Measurements from ENCODE around the gene AFF3.
"Not testable (repeated sequence)": the region's sequence is repeated elsewhere in the genome, so short reads cannot be mapped to it uniquely, and the experiment has no call there.

AFF3 gene

GRCh38 chr2:100145893-100146656 is 3.7 kb upstream of the AFF3 start:
- no peak for DNase-seq

DNA sequence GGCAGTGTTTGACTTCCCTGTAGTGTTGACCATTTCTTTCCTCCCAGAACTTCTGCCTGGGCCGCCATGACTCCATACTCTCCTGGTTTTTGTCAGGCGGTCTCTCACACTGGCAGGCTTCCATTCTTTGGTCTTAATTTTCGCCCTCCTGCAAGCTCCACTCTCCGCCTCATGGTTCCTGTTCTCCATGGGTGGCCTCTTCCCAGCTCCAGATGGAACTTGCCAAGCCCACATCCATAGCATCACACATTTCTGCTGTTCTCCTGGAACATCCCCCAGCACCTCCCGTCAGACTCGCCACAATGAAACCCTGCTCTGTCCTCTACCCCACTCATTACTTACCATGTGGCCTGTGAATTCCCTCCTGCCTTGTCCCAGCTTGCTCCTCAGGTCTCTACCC is 896 bp upstream of the AFF3 start:
- DNase-seq, result no peak

DNA sequence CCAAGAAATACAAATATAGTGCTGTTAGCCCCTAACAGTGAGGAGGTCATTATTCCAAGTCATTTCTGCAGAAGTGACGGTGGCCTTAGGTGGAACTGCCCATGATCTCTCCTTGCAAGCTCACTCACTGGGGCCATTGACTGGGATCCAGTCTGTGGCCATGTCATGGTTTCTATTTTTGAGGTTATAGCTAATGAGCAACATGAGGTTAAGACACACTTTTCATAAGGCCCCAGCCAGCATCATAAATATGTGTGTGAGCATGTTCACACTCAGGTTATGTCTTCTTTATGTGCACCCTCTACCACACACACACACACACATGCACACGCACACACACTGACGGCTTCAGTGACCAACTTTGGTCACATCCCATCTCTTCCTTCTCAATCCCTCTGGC is 484 bp downstream of the AFF3 start:
- no peak for DNase-seq

GRCh38 chr2:100140582-100140981 is 1.8 kb downstream of the AFF3 start:
- DNase-seq, result no peak

DNA sequence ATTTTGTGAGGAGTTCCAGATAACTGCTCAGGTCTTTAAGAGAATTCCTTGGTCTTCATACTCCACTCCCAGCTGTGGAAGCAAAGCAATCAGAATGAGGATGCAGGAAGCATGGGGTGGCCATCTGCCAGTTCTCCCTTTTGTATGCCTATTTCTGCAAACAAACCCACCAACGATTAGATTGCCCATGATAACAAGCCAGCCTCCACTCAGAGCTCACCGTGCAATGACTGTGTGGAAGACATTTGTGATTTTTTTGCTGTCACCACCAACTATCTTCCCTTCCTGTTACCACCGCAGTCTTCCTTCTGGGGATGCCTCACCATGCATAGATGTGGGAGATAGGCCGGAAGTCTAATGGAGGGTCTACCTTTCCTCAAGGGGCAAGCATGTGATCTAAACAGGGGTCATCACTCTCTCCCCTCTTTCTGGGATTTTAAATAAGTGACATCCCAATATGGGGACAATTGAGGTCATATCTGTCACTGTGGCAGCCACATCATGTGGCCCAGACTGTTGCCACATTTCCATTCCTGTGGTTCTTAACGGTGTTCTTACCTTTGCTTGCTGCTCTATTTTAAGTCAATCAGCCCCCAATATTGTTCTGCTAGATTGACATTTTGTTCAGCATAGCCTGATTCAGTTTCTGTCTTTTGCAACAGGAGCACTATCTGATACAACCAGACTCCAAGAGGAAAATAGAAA is 4.4 kb downstream of the AFF3 start:
- no peak for DNase-seq

GRCh38 chr2:100137318-100137717 is 5.1 kb downstream of the AFF3 start:
- DNase-seq, result no peak

DNA sequence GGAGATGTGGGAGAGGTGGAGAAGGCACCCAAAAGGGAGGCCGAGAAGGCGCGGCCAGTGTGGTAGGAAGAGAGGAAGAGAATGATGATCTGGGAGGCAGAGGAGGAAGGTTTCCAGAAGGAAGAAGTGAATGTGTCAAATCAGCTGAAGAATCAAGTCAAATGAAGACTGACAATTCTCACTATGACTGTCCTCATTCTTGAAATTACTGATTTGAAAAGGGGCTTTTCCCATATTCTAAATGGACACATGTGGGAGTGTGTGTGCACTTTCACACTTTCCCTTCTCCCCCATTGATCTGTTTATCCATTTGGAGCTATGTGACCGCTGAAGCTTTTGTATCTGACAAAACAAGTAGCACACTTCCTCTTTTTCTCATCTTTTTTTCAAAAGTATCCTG is 6.1 kb downstream of the AFF3 start:
- no peak for DNase-seq

- no peak for DNase-seq
Observed at GRCh38 chr2:100135415-100135814, 7.0 kb downstream of the AFF3 start.

GRCh38 chr2:100130595-100131391 is 11.6 kb downstream of the AFF3 start:
- DNase-seq, result no peak

DNA sequence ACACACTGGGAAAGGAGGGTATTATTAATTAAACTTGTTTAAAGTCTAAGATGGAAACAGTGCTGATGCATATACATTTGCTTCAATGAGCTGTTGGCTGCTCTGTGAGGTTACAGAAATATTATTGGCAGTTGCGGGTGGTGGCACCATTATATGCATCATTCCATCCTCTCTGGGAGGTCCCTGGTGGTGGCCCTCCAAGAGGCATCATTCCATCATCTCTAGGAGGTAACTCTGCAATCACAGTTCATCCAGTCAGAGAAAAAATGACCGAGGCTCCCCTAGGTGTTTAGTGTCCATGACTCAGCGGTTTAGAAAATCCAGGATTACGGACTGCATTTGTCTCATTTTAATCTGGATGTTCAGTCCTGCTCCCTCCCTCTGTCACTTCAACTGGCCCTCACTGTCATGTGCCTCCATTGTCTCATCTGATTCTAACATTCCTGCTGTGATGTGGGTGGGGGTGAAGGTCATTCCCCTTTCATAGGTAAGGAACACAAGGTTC is 15.4 kb downstream of the AFF3 start:
- no peak for DNase-seq

- peak; percentile 25 for DNase-seq
Observed at GRCh38 chr2:100126201-100126600, 16.2 kb downstream of the AFF3 start.

DNA sequence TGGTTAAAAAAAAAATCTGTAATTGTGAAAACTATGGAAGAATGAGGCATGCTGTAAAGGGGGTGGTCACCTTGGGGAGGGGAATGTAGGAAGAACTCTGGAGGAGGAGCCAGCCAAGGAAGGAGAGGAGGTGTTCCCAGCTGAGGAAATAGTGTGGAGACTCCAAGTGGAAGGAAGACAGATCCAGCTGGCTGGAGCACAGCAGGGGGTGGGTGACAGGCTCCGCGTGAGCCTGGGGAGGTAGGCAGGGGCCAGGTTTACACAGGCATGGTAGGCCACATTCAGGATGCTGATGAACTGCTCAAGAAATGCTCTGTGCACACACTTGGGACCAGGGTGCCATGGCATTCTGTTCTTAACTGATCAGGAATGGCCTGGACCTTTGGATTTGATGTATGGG is 16.8 kb downstream of the AFF3 start:
- no peak for DNase-seq

DNA sequence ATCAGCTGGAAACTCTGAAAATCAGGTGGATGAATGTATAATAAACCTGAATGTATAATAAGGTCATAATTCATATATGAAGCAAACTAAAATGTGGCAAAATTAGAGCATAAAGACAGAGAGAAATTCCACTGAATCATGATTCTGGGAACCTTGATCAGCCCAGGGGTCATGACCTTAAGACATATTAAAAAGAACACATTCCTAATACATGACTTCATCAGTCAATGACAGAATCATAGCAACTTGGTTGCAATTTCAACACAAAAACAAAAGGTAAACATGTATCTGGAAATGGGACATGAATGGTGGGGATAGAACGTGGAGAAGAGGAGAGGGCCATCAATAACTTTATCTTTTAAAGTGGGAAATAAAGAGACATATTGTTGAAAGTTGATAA is 17.6 kb downstream of the AFF3 start:
- DNase-seq, result no peak

DNA sequence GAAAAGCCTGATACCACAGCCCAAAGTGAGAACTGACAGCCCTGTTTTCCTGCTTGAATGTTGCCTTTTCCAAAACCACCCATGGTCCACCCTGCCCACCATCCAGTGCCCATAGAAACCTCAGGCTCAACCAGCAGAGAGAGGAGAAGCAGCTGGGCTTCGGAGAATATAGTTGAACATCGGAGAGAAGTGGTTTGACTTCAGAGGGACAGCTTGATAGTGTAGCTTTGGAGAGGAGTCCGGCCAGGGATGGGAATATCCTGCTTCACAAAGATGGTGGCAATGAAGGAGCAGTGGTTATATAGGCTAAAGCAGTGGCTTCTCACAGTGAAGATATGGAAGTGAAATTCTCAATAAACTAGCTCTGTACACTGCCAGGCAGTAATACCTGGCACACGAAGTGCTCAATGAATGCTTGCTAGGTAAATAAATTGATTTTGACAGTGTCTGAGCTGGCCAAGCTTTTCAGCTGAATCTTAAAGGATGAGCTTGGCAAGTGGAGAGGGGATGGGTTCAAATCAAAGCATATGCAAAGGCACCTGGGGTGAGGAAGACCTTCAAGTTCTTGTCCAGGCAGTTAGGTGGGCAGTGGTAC is 21.2 kb downstream of the AFF3 start:
- DNase-seq, result no peak

- no peak for DNase-seq
Observed at GRCh38 chr2:100119235-100119634, 23.2 kb downstream of the AFF3 start.

DNA sequence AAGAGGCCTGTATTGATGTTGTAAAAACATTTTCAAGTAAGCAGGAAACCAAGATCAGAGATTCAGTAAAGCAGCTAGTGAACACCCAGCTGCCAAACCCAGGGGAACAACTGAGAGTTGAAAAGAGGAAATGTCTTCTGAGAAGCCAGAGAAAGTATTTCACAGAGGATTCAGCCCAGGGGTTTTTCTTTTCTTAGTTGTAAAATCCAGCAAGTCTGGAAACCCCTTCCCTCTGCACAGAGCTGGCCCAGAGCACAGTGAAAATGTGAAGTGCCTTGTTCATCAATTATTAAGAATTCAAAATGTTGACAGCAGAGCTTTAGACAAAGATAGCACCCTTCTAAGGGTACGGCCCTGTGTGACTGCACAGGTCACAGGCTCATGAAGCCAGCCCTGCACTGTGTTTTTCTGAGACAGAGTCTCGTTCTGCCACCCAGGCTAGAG is 28.4 kb downstream of the AFF3 start:
- no peak for DNase-seq

- DNase-seq, result no peak
Observed at GRCh38 chr2:100110614-100111000, 31.8 kb downstream of the AFF3 start.

DNA sequence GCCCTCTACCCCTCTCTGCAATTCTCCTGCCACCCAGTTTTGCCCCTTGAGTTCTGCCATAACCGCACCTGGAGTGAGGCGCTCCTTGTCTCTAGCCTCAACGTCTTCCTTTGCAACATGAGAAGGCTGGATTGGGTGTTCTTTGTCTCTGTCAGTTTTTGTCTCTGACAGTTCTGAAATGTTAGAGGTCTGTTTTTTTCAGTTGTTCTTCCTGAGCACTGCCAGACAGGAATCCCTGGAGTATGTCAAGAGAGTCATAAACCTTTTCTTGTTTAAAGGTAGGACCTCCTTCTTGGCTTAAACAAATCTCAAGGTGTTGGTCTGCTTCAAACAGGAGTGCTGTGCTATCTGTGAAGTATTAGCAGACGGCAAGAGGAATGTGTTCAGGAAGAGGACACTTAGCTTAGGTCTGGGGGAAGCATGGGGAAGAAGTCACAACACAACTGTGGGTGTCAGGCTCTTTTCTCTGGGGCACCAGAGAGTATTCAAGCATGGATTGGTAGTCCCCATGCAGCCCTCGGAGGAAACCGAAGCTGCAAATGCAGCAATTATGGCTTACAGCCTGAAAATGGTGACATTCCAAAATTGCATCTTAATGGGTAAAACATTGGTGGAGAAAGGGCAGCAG is 32.3 kb downstream of the AFF3 start:
- no peak for DNase-seq

DNA sequence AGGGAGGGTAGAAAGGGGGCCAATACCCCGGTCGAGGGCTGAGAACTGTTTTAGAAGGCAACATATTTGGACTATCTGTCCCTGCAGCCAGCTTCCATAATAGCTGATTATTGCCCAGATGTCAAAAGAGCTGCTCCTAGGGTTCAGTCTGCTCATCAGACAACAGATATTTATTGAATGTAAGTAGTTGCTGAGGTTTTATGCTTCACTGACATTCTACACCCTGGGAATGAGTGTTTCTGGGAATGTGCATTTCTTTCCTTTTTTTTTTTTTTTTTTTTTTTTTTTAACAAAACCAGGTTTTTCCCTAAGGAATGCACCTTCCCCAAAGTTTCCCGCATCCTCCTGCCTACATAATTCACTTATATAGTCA is 33.8 kb downstream of the AFF3 start:
- DNase-seq, result not testable (repeated sequence)

DNA sequence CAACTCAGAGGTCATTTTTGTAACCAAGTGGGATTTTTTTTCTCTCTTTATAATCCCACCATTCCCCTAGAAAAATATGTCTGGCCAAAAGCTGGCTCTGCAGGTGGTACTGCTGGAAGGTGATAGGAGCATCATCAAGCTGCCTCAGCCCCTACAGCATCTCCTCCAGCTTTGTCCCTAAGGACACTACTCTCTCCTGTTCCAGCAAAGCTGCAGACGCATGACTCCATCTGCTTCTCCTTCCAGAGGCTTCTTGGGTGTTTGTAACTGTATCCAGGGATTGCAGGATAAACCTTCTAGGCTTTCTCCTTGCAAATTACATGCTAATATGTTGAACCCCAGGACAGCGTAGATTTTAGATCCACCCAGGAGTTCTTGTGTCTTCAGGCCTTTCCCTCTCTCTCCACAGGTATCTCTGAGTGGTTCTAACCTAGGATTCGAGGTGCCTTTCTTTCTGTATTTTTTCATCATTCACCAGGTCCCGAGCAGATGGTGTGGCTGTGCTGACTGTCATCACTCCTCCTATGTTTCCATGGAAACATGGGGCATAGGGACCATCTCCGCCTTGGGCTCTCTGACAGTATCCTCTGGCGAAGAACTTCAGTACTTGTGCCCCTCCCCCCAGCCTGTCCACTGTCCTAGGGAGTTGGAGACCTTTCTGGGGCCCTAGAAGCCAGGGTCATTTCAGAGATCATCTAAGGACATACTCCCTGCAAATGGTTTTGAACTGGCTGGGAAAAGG is 34.3 kb downstream of the AFF3 start:
- no peak for DNase-seq

- DNase-seq, result no peak
Observed at GRCh38 chr2:100107440-100107839, 35.0 kb downstream of the AFF3 start.

- no peak for DNase-seq
Observed at GRCh38 chr2:100106460-100106859, 35.9 kb downstream of the AFF3 start.
